ENCODE results near the gene KLF1. TPM values are rescaled to one million over a fixed set of nuclear protein-coding genes. Genes with fewer than 3 reads are reported as not detected.
"Not testable (repeated sequence)": the region's sequence is repeated elsewhere in the genome, so short reads cannot be mapped to it uniquely, and the experiment has no call there.

KLF1 gene
- total RNA-seq, 1 donor from 2014 or later = not detected

GRCh38 chr19:12867120-12868099, 19.6 kb downstream of the KLF1 start:
- DNase-seq (ENCODE audit: low spot score) = peak; percentile 70

GRCh38 chr19:12866416-12867119, 20.4 kb downstream of the KLF1 start:
- DNase-seq (ENCODE audit: low spot score) = no peak

- no peak for DNase-seq (ENCODE audit: low spot score)
Observed at GRCh38 chr19:12865746-12866415, 21.1 kb downstream of the KLF1 start.

- no peak for DNase-seq (ENCODE audit: low spot score)
Observed at GRCh38 chr19:12864721-12865715, 22.0 kb downstream of the KLF1 start.

GRCh38 chr19:12864143-12864542, 22.9 kb downstream of the KLF1 start:
- no peak for DNase-seq (ENCODE audit: low spot score)

GRCh38 chr19:12859546-12859945, 27.5 kb downstream of the KLF1 start:
- DNase-seq (ENCODE audit: low spot score) = no peak

GRCh38 chr19:12858041-12858928, 28.7 kb downstream of the KLF1 start:
- DNase-seq (ENCODE audit: low spot score) = no peak

GRCh38 chr19:12856653-12857052, 30.3 kb downstream of the KLF1 start:
- DNase-seq (ENCODE audit: low spot score) = no peak

GRCh38 chr19:12847159-12848139, 39.6 kb downstream of the KLF1 start:
- DNase-seq (ENCODE audit: low spot score) = peak; percentile 86

- DNase-seq (ENCODE audit: low spot score) = not testable (repeated sequence)
Observed at GRCh38 chr19:12846613-12847012, 40.4 kb downstream of the KLF1 start.

- no peak for DNase-seq (ENCODE audit: low spot score)
Observed at GRCh38 chr19:12843999-12844732, 42.8 kb downstream of the KLF1 start.

GRCh38 chr19:12843328-12843727, 43.7 kb downstream of the KLF1 start:
- DNase-seq (ENCODE audit: low spot score) = no peak

- no peak for DNase-seq (ENCODE audit: low spot score)
Observed at GRCh38 chr19:12842511-12842910, 44.5 kb downstream of the KLF1 start.

- DNase-seq (ENCODE audit: low spot score) = no peak
Observed at GRCh38 chr19:12841094-12841493, 45.9 kb downstream of the KLF1 start.

GRCh38 chr19:12840091-12841079, 46.6 kb downstream of the KLF1 start:
- peak; percentile 69 for DNase-seq (ENCODE audit: low spot score)

- no peak for DNase-seq (ENCODE audit: low spot score)
Observed at GRCh38 chr19:12838886-12839756, 47.9 kb downstream of the KLF1 start.

All from ureter (tissue), 1 donor.